HepG2 (cell line): Measurements from ENCODE around the gene TRNP1.

Source experiments
- HMG20A ChIP-seq: IDR thresholded peaks from 2 replicates; pipeline ENCODE4 v1.6.1; 2016; ENCODE audit warnings: borderline replicate concordance
- NR3C1 ChIP-seq: sonication (generic); formaldehyde crosslinking; IDR thresholded peaks from 2 replicates; pipeline ENCODE4 v1.4.0; 2020; ENCODE audit warnings: missing genetic modification reagents
- TF ChIP-seq, protein P1 (sequence below), 2 experiments: sonication (generic) in 1 of 2; formaldehyde crosslinking in 1 of 2; IDR thresholded peaks; 2 replicates each; pipeline versions ENCODE4 v1.4.0 to v1.6.1; 2018 to 2020; ENCODE audit warnings: missing genetic modification reagents in 2 of 2, borderline replicate concordance in 1 of 2, low read depth in 1 of 2, mild to moderate bottlenecking in 1 of 2, missing biosample characterization in 1 of 2
- TF ChIP-seq, protein P2 (sequence below): sonication (generic); formaldehyde crosslinking; IDR thresholded peaks from 2 replicates; pipeline ENCODE4 v1.8.0; 2022; ENCODE audit warnings: missing genetic modification reagents, mild to moderate bottlenecking, moderate library complexity, borderline replicate concordance
- TF ChIP-seq, protein P3 (sequence below): sonication (generic); formaldehyde crosslinking; IDR thresholded peaks from 2 replicates; pipeline ENCODE4 v1.5.0; 2020; ENCODE audit warnings: mild to moderate bottlenecking, missing genetic modification reagents, moderate library complexity

DNA sequence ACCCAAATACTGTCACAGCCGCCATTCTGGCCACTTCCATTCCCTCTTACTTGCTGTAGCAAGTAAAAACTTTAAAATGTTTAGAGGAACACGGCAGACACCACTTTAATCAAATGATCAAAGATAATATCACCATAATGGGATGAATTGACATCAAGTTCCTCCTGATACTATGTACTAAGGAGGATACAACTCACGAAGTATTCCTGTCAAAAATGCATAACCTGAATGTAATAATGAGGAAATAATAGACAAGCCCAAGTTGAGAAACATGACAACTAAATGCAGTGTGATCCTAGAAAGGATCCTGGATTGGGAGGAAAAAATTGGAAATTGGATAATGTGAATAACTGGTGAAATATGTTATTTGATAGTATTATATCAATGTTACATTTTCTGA, 37.2 kb upstream of the TRNP1 start:
- TF ChIP-seq HMG20A (CRISPR knock-in tag) (no peak), NR3C1 (CRISPR knock-in tag) (no peak)
- TF ChIP-seq, protein P1, sequence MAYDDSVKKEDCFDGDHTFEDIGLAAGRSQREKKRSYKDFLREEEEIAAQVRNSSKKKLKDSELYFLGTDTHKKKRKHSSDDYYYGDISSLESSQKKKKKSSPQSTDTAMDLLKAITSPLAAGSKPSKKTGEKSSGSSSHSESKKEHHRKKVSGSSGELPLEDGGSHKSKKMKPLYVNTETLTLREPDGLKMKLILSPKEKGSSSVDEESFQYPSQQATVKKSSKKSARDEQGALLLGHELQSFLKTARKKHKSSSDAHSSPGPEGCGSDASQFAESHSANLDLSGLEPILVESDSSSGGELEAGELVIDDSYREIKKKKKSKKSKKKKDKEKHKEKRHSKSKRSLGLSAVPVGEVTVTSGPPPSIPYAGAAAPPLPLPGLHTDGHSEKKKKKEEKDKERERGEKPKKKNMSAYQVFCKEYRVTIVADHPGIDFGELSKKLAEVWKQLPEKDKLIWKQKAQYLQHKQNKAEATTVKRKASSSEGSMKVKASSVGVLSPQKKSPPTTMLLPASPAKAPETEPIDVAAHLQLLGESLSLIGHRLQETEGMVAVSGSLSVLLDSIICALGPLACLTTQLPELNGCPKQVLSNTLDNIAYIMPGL (CRISPR knock-in tag; IDR thresholded peaks at IDR 0.05; ENCODE audit: borderline replicate concordance in 1 of 2, low read depth in 1 of 2), result no peak
- TF ChIP-seq, protein P2, sequence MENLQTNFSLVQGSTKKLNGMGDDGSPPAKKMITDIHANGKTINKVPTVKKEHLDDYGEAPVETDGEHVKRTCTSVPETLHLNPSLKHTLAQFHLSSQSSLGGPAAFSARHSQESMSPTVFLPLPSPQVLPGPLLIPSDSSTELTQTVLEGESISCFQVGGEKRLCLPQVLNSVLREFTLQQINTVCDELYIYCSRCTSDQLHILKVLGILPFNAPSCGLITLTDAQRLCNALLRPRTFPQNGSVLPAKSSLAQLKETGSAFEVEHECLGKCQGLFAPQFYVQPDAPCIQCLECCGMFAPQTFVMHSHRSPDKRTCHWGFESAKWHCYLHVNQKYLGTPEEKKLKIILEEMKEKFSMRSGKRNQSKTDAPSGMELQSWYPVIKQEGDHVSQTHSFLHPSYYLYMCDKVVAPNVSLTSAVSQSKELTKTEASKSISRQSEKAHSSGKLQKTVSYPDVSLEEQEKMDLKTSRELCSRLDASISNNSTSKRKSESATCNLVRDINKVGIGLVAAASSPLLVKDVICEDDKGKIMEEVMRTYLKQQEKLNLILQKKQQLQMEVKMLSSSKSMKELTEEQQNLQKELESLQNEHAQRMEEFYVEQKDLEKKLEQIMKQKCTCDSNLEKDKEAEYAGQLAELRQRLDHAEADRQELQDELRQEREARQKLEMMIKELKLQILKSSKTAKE, result no peak
- TF ChIP-seq, protein P3, sequence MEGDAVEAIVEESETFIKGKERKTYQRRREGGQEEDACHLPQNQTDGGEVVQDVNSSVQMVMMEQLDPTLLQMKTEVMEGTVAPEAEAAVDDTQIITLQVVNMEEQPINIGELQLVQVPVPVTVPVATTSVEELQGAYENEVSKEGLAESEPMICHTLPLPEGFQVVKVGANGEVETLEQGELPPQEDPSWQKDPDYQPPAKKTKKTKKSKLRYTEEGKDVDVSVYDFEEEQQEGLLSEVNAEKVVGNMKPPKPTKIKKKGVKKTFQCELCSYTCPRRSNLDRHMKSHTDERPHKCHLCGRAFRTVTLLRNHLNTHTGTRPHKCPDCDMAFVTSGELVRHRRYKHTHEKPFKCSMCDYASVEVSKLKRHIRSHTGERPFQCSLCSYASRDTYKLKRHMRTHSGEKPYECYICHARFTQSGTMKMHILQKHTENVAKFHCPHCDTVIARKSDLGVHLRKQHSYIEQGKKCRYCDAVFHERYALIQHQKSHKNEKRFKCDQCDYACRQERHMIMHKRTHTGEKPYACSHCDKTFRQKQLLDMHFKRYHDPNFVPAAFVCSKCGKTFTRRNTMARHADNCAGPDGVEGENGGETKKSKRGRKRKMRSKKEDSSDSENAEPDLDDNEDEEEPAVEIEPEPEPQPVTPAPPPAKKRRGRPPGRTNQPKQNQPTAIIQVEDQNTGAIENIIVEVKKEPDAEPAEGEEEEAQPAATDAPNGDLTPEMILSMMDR, result no peak
